ENCODE data around the gene SH3BP1. TPM values are rescaled to one million over a fixed set of nuclear protein-coding genes. Genes with fewer than 3 reads are reported as not detected.
A peak's percentile ranks its signal among the peaks of the same experiment; 100 is the strongest.

The SH3BP1 gene
- total and polyA plus RNA-seq, 2 of the 13 experiments (the other 11 are each of a cell fraction or from before 2014, with no cell fraction given) = 8.4 to 18.5 TPM

DNA sequence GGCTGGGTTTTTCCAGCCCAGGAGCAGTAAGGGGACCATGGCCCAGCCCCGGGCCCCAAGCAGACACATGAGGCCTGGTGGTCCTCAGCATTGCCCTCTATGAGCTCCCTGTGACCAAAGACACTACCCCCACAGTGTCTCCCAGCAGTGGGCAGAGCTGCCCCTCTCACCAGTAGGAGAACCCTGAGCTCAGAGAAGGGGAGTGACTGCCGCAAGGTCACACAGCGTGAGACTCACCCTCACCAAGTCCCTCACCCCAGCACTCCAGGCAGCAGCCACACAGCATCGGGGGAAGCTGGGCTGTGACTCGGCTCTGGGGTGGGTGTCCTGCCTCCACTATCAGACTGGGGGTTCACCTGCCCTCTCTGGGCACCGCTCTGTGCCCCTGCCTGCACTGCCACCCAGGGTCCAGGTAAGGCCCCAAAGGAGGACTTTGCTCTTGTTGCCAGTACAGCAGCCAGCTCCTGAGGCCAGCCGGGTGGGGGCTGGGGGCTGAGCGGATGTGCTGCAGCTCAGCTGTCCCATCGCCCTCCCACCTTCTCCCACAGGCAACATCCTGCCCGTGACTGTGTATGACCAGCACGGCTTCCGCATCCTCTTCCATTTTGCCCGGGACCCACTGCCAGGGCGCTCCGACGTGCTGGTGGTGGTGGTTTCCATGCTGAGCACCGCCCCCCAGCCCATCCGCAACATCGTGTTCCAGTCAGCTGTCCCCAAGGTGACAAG, 7.9 kb upstream of the SH3BP1 start (continued):
- TF ChIP-seq EP300 (IDR thresholded peaks at IDR 0.05; ENCODE audit: low read depth in 2 of 2, low read length in 2 of 2) = peak in 1 of 2 experiments; percentile 48; a peak in 1 of 4 replicates
- peak; percentile 8; the same call in 1 of the 2 replicates for TF ChIP-seq EP300 (CRISPR knock-in tag; IDR thresholded peaks at IDR 0.05; ENCODE audit: borderline replicate concordance)
- TF ChIP-seq, protein P1, sequence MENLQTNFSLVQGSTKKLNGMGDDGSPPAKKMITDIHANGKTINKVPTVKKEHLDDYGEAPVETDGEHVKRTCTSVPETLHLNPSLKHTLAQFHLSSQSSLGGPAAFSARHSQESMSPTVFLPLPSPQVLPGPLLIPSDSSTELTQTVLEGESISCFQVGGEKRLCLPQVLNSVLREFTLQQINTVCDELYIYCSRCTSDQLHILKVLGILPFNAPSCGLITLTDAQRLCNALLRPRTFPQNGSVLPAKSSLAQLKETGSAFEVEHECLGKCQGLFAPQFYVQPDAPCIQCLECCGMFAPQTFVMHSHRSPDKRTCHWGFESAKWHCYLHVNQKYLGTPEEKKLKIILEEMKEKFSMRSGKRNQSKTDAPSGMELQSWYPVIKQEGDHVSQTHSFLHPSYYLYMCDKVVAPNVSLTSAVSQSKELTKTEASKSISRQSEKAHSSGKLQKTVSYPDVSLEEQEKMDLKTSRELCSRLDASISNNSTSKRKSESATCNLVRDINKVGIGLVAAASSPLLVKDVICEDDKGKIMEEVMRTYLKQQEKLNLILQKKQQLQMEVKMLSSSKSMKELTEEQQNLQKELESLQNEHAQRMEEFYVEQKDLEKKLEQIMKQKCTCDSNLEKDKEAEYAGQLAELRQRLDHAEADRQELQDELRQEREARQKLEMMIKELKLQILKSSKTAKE (CRISPR knock-in tag; IDR thresholded peaks at IDR 0.05; ENCODE audit: borderline replicate concordance) = peak; percentile 44; the same call in 1 of the 2 replicates
- TF ChIP-seq RFXANK (CRISPR knock-in tag; IDR thresholded peaks at IDR 0.05) = no peak
- TF ChIP-seq, protein P2, sequence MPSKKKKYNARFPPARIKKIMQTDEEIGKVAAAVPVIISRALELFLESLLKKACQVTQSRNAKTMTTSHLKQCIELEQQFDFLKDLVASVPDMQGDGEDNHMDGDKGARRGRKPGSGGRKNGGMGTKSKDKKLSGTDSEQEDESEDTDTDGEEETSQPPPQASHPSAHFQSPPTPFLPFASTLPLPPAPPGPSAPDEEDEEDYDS (CRISPR knock-in tag; IDR thresholded peaks at IDR 0.05) = 0 out of 2 replicates have a peak, but pooled peaks have one; percentile 63
- peak; percentile 26; the same call in 1 of the 2 replicates for TF ChIP-seq FOSL2 (CRISPR knock-in tag; IDR thresholded peaks at IDR 0.05)
- TF ChIP-seq PHF20 (CRISPR knock-in tag; IDR thresholded peaks at IDR 0.05) = peak; percentile 46; the same call in 1 of the 2 replicates
- TF ChIP-seq ZNF629 (CRISPR knock-in tag; conservative IDR thresholded peaks at IDR 0.05) = peak; percentile 57
- TF ChIP-seq ZNF816 (CRISPR knock-in tag; IDR thresholded peaks at IDR 0.05; ENCODE audit: borderline replicate concordance) = no peak
- TF ChIP-seq TCF7L2 (IDR thresholded peaks at IDR 0.05; ENCODE audit: low read depth, low read length) = no peak
- peak; percentile 18 for TF ChIP-seq YY1 (IDR thresholded peaks at IDR 0.05; ENCODE audit: insufficient read depth, insufficient replicate concordance, low read depth, low read length)
- peak; percentile 30; the same call in 1 of the 2 replicates for TF ChIP-seq CREM (IDR thresholded peaks at IDR 0.05)
- no peak for TF ChIP-seq CREM (CRISPR knock-in tag; IDR thresholded peaks at IDR 0.05)
- TF ChIP-seq, protein P3, sequence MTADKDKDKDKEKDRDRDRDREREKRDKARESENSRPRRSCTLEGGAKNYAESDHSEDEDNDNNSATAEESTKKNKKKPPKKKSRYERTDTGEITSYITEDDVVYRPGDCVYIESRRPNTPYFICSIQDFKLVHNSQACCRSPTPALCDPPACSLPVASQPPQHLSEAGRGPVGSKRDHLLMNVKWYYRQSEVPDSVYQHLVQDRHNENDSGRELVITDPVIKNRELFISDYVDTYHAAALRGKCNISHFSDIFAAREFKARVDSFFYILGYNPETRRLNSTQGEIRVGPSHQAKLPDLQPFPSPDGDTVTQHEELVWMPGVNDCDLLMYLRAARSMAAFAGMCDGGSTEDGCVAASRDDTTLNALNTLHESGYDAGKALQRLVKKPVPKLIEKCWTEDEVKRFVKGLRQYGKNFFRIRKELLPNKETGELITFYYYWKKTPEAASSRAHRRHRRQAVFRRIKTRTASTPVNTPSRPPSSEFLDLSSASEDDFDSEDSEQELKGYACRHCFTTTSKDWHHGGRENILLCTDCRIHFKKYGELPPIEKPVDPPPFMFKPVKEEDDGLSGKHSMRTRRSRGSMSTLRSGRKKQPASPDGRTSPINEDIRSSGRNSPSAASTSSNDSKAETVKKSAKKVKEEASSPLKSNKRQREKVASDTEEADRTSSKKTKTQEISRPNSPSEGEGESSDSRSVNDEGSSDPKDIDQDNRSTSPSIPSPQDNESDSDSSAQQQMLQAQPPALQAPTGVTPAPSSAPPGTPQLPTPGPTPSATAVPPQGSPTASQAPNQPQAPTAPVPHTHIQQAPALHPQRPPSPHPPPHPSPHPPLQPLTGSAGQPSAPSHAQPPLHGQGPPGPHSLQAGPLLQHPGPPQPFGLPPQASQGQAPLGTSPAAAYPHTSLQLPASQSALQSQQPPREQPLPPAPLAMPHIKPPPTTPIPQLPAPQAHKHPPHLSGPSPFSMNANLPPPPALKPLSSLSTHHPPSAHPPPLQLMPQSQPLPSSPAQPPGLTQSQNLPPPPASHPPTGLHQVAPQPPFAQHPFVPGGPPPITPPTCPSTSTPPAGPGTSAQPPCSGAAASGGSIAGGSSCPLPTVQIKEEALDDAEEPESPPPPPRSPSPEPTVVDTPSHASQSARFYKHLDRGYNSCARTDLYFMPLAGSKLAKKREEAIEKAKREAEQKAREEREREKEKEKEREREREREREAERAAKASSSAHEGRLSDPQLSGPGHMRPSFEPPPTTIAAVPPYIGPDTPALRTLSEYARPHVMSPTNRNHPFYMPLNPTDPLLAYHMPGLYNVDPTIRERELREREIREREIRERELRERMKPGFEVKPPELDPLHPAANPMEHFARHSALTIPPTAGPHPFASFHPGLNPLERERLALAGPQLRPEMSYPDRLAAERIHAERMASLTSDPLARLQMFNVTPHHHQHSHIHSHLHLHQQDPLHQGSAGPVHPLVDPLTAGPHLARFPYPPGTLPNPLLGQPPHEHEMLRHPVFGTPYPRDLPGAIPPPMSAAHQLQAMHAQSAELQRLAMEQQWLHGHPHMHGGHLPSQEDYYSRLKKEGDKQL (CRISPR knock-in tag; IDR thresholded peaks at IDR 0.05; ENCODE audit: low read depth) = no peak
- 0 out of 2 replicates have a peak, but pooled peaks have one; percentile 23 for TF ChIP-seq ZNF264 (CRISPR knock-in tag; IDR thresholded peaks at IDR 0.05)

Measured in HepG2 (cell line).